HTERT RPE-1 (cell line): ENCODE results near the gene MXD4.
"Not testable (repeated sequence)": the region's sequence is repeated elsewhere in the genome, so short reads cannot be mapped to it uniquely, and the experiment has no call there.

Experiments
- in situ Hi-C: fragments of 300-500 bp; cut with MboI; formaldehyde crosslinking; loops from 4 replicates; pipeline ENCODE4 v1.14.3; 2020; ENCODE audit warnings: low sequenced_read_pairs

The MXD4 gene

DNA sequence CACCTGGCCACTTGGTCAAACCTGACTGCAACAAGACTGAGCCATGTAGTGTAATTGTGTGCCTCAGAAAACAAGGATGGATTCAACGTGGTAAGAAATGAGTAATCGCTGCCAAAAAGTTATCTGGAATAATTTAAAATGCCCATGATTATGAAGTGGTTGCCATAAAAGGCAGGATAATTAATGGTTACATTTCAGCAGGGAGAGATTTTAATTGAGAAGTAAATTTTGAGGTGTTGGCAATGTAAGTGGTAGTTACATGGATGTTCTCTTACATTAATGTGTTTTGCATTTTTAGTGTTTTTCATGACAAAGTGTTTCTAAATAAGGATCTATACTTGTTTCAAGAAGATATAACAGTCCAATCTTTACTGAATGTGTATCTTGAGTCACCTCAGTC, 35.6 kb downstream of the MXD4 start:
- in situ Hi-C loops, result no loop called here

DNA sequence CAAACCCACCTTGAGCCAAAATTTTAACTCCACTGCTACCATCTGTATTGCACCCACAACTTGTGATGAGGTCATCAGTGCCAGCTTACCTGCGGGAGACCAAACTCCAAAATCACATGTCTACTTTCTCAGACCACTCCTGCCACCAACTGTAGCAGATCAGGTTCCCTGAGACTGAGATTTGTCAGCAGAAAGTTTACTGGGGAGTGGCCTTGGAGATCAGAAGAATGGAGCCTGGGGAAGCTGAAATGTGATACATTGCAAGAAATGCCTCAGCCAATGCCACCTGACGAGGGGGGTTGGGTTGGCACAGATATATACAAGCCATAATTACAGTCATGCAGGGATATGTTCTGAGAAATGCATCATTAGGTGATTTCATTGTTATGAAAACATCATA, 39.1 kb downstream of the MXD4 start:
- in situ Hi-C loops, result no loop called here

- in situ Hi-C loops, result not testable (repeated sequence)
These were observed 40.5 kb downstream of the MXD4 start for GRCh38 chr4:2221378-2221777.

GRCh38 chr4:2220016-2220630, 41.8 kb downstream of the MXD4 start:
- in situ Hi-C loops, result no loop called here

GRCh38 chr4:2219233-2219760, 42.6 kb downstream of the MXD4 start:
- in situ Hi-C loops, result no loop called here

DNA sequence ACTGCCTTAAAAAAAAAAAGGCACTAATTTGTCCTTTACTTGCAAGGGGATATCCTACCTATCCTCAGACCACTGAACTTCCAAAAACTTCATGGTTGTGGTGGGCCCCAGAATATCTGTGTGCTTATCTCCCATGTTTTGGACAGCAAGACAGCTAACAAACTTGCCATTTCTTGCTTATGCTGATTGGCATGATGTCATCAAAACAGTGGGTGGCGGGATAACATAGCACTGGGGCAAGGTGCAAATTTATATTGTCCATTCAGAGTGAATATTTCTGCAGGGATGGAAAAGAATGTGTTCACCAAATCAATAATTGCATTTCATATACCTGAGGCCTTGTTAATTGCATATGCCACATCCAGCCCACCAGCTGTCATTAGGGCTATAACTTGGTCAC, 43.5 kb downstream of the MXD4 start:
- in situ Hi-C loops, result no loop called here

DNA sequence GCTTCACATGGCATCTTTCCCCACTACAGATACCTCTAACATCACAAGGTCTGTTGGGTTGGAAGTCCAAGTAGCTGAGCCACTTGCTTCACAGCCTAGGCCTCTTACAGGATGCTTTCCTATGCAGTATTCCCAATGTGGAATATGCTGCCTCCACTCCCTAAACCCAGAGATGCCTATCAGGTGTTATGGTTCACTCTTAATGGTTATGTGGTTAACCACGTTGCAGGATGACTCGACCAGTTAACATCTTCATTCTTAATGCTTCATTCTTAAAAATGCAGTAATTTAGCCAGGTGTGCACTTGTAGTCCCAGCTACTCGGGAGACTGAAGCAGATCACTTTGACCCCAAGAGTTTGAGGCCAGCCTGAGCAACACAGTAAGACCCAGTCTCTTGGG, 44.2 kb downstream of the MXD4 start:
- in situ Hi-C loops, result no loop called here

DNA sequence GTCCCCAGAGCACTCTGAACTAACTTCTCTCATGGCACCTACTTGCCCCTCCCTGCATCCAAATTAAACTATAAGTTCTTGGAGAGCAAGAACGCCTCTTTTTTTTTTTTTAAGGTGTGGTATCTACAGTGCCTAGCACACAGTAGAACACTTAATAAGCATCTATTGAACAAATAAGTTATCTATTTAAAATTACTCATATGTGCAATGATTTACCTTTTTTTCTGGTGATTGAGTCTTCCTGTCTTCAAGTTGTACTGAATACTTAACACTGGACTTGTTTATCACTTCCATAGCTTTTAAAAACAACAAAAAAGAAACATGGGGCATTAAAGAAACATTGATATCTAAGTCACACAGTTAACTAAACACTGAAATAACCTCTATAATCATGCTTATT, 49.1 kb downstream of the MXD4 start:
- in situ Hi-C loops, result no loop called here

- in situ Hi-C loops, result not testable (repeated sequence)
These were observed 59.1 kb downstream of the MXD4 start for GRCh38 chr4:2202789-2203188.
